Measurements from ENCODE around the gene AMIGO3. TPM values are rescaled to one million over a fixed set of nuclear protein-coding genes. Genes with fewer than 3 reads are reported as not detected.

AMIGO3 gene
- total RNA-seq, 3 donors from 2014 or later: not detected

GRCh38 chr3:49712166-49712565 is 7.3 kb downstream of the AMIGO3 start:
- Histone ChIP-seq H3K36me3 (ENCODE audit: low read depth) (no peaks in the 10 kb centered on the region), H3K9me3 (no peaks in the 10 kb centered on the region), H3K4me1 (ENCODE audit: low read depth) (no peaks in the 10 kb centered on the region), H3K4me3 (no peak overlapping the region)
- TF ChIP-seq CTCF (IDR thresholded peaks at IDR 0.05): no peak
- no peak for DNase-seq
- ATAC-seq: no peak
- intact Hi-C loops (cut with DNase I, micrococcal nuclease): no loop called here

- no peak for ATAC-seq
- TF ChIP-seq CTCF (IDR thresholded peaks at IDR 0.05): no peak
Measured at GRCh38 chr3:49711489-49711888, 8.0 kb downstream of the AMIGO3 start.

GRCh38 chr3:49709852-49710251 is 9.6 kb downstream of the AMIGO3 start:
- DNase-seq (no peak), ATAC-seq (no peak)
- H3K36me3 ChIP-seq (ENCODE audit: low read depth): peaks cover 5% of the 10 kb centered on the region
- H3K4me3 ChIP-seq: no peak overlapping the region
- no peaks in the 10 kb centered on the region for H3K9me3 ChIP-seq
- H3K4me1 ChIP-seq (ENCODE audit: low read depth): no peaks in the 10 kb centered on the region
- TF ChIP-seq CTCF (IDR thresholded peaks at IDR 0.05): no peak
- intact Hi-C loops (cut with DNase I, micrococcal nuclease): no loop called here

More at GRCh38 chr3:49711489-49711888, 8.0 kb downstream of the AMIGO3 start:
- Histone ChIP-seq H3K36me3 (ENCODE audit: low read depth) (no peaks in the 10 kb centered on the region), H3K4me3 (no peak overlapping the region), H3K9me3 (no peaks in the 10 kb centered on the region), H3K4me1 (ENCODE audit: low read depth) (no peaks in the 10 kb centered on the region)
- DNase-seq: no peak
- intact Hi-C loops (cut with DNase I, micrococcal nuclease): no loop called here

GRCh38 chr3:49707113-49707480 is 12.4 kb downstream of the AMIGO3 start:
- TF ChIP-seq CTCF (IDR thresholded peaks at IDR 0.05): no peak
- no peak overlapping the region for H3K4me3 ChIP-seq
- peak in 1 of 3 donors; percentile 11 for DNase-seq
- ATAC-seq: no peak
- intact Hi-C loops (cut with DNase I, micrococcal nuclease): no loop called here
- peaks cover 5% of the 10 kb centered on the region for H3K36me3 ChIP-seq (ENCODE audit: low read depth)
- H3K4me1 ChIP-seq (ENCODE audit: low read depth): no peaks in the 10 kb centered on the region
- no peaks in the 10 kb centered on the region for H3K9me3 ChIP-seq

- TF ChIP-seq CTCF (IDR thresholded peaks at IDR 0.05): no peak
- intact Hi-C loops (cut with DNase I, micrococcal nuclease): no loop called here
- no peaks in the 10 kb centered on the region for H3K4me1 ChIP-seq (ENCODE audit: low read depth)
- no peak overlapping the region for H3K4me3 ChIP-seq
- DNase-seq: peak in 1 of 3 donors; percentile 28
- no peaks in the 10 kb centered on the region for H3K9me3 ChIP-seq
- no peak for ATAC-seq
- peaks cover 5% of the 10 kb centered on the region for H3K36me3 ChIP-seq (ENCODE audit: low read depth)
Measured at GRCh38 chr3:49706456-49707112, 12.9 kb downstream of the AMIGO3 start.

Data from mucosa of descending colon (tissue), 3 donors.